Measurements from ENCODE around the gene RASD2.

The RASD2 gene

GRCh38 chr22:35534091-35534490 lies 6.5 kb upstream of the RASD2 start:
- H3K4me1 Mint-ChIP-seq, result peaks cover 5% of the 10 kb centered on the region
- H3K36me3 Mint-ChIP-seq (ENCODE audit: low read depth), result no peaks in the 10 kb centered on the region
- no peak overlapping the region for H3K4me3 Mint-ChIP-seq
- no peak for TF ChIP-seq CTCF (IDR thresholded peaks at IDR 0.05)
- no peak for DNase-seq
- peaks cover 41% of the 10 kb centered on the region for H3K27me3 Mint-ChIP-seq (ENCODE audit: low read depth, poor library complexity)
- H3K9me3 Mint-ChIP-seq, result peaks cover 5% of the 10 kb centered on the region
- H3K27ac Mint-ChIP-seq, result no peak overlapping the region

- Mint-ChIP-seq H3K27me3 (ENCODE audit: low read depth, poor library complexity) (peaks cover 55% of the 10 kb centered on the region), H3K36me3 (ENCODE audit: low read depth) (no peaks in the 10 kb centered on the region), H3K27ac (no peak overlapping the region), H3K9me3 (no peaks in the 10 kb centered on the region), H3K4me1 (peaks cover 16% of the 10 kb centered on the region), H3K4me3 (no peak overlapping the region)
- no peak for DNase-seq
- TF ChIP-seq CTCF (IDR thresholded peaks at IDR 0.05), result no peak
Measured at GRCh38 chr22:35537232-35537631, 3.4 kb upstream of the RASD2 start.

GRCh38 chr22:35538801-35539321 lies 1.8 kb upstream of the RASD2 start:
- peaks cover 31% of the 10 kb centered on the region for H3K4me1 Mint-ChIP-seq
- H3K36me3 Mint-ChIP-seq (ENCODE audit: low read depth), result no peaks in the 10 kb centered on the region
- peak; percentile 60 for DNase-seq
- peak; percentile 64 for TF ChIP-seq CTCF (IDR thresholded peaks at IDR 0.05)
- peaks cover 69% of the 10 kb centered on the region for H3K27me3 Mint-ChIP-seq (ENCODE audit: low read depth, poor library complexity)
- peak overlapping the region; percentile 52 for H3K4me3 Mint-ChIP-seq
- H3K9me3 Mint-ChIP-seq, result no peaks in the 10 kb centered on the region
- no peak overlapping the region for H3K27ac Mint-ChIP-seq

GRCh38 chr22:35539487-35539886 lies 1.1 kb upstream of the RASD2 start:
- no peaks in the 10 kb centered on the region for H3K36me3 Mint-ChIP-seq (ENCODE audit: low read depth)
- no peak overlapping the region for H3K27ac Mint-ChIP-seq
- H3K4me1 Mint-ChIP-seq, result peaks cover 33% of the 10 kb centered on the region
- no peak for TF ChIP-seq CTCF (IDR thresholded peaks at IDR 0.05)
- H3K27me3 Mint-ChIP-seq (ENCODE audit: low read depth, poor library complexity), result peaks cover 72% of the 10 kb centered on the region
- no peaks in the 10 kb centered on the region for H3K9me3 Mint-ChIP-seq
- DNase-seq, result no peak
- H3K4me3 Mint-ChIP-seq, result peak overlapping the region; percentile 71

GRCh38 chr22:35539910-35540594 lies 579 bp upstream of the RASD2 start:
- Mint-ChIP-seq H3K4me1 (peaks cover 33% of the 10 kb centered on the region), H3K27me3 (ENCODE audit: low read depth, poor library complexity) (peaks cover 77% of the 10 kb centered on the region), H3K27ac (no peak overlapping the region), H3K36me3 (ENCODE audit: low read depth) (no peaks in the 10 kb centered on the region), H3K4me3 (peak overlapping the region; percentile 73), H3K9me3 (no peaks in the 10 kb centered on the region)
- no peak for TF ChIP-seq CTCF (IDR thresholded peaks at IDR 0.05)
- DNase-seq, result peak; percentile 88

GRCh38 chr22:35541254-35541748 lies 670 bp downstream of the RASD2 start:
- peak; percentile 60 for DNase-seq
- Mint-ChIP-seq H3K9me3 (no peaks in the 10 kb centered on the region), H3K4me3 (peak overlapping the region; percentile 57), H3K27ac (no peak overlapping the region), H3K36me3 (ENCODE audit: low read depth) (no peaks in the 10 kb centered on the region), H3K27me3 (ENCODE audit: low read depth, poor library complexity) (peaks cover 79% of the 10 kb centered on the region), H3K4me1 (peaks cover 33% of the 10 kb centered on the region)
- TF ChIP-seq CTCF (IDR thresholded peaks at IDR 0.05), result no peak

Data from nephron progenitor cell (in vitro differentiated cells).